Stimulated activated CD8-positive, alpha-beta memory T cell treated with anti-CD3 and anti-CD28 coated beads, Interleukin-15, amount 100 ng/mL, for 4 hours (primary cell): ENCODE measurements around the gene SLC9A2.

ENCODE experiments used
- DNase-seq, 2 donors: peaks; one replicate each; pipeline ENCODE4 v3.0.0-alpha.2; 2020; ENCODE audit warnings: low read depth in 2 of 2

Gene SLC9A2

GRCh38 chr2:102674836-102675235 lies 55.5 kb downstream of the SLC9A2 start:
- DNase-seq = no peak

DNA sequence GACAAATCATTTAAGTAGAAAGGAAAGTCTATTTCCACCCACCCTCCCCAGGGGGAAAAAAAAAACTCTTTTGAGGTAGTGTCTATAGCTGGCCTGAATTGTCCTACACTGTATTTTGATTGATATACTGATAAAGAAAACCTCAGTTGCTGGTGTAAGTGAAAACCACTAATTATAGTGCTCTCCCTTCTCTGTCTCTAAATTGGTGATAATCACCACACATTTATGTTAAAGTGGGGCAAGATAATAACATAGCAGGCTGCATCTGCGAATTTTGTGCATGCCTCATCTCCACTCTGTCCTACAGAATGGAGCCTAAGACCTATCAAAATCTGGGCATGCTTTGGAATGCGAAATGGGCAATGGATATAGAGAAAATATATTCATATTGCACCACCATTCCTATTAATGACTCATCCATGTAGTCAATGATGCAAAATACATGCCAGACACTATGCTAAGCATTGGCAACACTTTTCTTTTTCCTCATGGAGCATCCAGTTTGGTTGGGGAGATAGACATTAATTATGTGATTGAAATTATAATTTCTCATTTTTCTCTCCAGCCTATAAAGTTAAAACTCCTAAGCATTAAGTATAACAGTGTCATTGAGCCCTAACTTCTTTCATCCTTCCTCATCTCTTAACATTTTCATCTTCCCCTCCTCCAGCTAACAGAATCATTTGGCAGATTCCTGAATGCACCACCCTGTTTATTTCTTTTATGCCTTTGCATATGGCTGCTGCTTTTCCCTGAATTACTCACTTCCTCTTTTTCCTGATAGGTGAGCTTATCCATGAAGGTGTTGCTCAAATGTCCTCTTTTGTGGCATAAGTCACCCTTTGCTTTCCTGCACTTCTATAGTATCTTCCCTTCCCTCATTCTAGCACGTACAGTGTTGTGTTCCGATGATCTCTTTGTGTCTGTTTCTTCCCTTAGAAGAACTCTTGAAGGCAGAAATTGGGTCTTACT lies 58.2 kb downstream of the SLC9A2 start:
- DNase-seq = no peak

GRCh38 chr2:102678442-102678841 lies 59.1 kb downstream of the SLC9A2 start:
- DNase-seq = no peak

GRCh38 chr2:102686479-102687439 lies 67.4 kb downstream of the SLC9A2 start:
- DNase-seq = no peak

GRCh38 chr2:102690012-102690411 lies 70.7 kb downstream of the SLC9A2 start:
- no peak for DNase-seq

GRCh38 chr2:102696463-102696862 lies 77.1 kb downstream of the SLC9A2 start:
- no peak for DNase-seq

DNA sequence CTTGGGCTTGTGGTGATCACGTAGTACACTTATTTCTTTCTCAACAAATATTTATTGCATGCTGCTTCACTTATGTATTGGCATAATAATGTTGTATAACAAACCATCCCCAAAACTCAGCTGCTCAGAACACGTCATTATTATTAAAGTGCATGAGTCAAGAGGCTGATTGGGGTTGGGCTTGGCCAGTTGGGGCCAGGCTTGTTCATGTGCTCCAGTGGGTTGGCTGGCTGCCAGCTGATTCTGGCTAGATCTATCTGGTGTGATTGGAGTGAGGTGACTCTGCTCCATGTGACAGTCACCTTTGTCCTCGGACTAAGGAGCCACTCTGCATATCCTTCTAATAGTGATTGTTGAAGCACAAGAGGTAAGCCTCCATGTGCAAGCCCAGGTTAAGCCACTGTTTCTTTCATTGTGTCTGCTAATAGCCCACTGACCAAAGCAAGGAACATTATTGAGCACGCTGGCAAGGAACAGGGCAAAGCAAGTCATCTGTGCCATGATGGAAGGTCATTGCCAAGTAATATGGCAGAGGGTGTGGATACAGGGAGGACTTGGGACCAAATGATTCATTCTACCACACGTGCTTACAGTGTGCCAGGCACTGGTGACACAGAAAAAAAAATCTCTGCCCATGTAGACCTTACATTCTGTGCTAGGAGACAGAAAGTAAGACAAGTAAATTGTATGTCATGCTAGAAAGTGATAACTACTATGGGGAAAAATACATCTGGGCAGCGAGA lies 79.2 kb downstream of the SLC9A2 start:
- no peak for DNase-seq

- DNase-seq = no peak
These were observed 84.0 kb downstream of the SLC9A2 start for GRCh38 chr2:102703305-102703704.

DNA sequence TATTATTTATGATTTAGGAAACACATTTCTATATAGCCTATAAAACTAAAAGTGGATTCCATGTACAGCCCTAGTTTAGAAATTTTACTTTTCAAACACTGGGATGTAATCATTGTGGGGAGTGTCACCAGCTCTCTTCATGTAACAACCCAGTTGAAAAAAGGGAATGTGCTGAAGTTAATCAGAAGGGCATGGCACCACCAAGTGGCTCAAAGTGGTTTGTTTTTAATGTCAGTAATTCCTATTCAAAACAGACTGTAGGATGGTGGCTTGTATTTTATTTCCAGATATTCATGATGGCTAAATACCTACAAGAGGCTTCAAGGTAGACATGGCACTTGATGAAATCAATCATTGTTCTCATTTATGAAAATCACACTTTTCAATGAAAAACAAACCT lies 84.4 kb downstream of the SLC9A2 start:
- DNase-seq = no peak

- DNase-seq = no peak
These were observed 85.2 kb downstream of the SLC9A2 start for GRCh38 chr2:102704531-102704930.

DNA sequence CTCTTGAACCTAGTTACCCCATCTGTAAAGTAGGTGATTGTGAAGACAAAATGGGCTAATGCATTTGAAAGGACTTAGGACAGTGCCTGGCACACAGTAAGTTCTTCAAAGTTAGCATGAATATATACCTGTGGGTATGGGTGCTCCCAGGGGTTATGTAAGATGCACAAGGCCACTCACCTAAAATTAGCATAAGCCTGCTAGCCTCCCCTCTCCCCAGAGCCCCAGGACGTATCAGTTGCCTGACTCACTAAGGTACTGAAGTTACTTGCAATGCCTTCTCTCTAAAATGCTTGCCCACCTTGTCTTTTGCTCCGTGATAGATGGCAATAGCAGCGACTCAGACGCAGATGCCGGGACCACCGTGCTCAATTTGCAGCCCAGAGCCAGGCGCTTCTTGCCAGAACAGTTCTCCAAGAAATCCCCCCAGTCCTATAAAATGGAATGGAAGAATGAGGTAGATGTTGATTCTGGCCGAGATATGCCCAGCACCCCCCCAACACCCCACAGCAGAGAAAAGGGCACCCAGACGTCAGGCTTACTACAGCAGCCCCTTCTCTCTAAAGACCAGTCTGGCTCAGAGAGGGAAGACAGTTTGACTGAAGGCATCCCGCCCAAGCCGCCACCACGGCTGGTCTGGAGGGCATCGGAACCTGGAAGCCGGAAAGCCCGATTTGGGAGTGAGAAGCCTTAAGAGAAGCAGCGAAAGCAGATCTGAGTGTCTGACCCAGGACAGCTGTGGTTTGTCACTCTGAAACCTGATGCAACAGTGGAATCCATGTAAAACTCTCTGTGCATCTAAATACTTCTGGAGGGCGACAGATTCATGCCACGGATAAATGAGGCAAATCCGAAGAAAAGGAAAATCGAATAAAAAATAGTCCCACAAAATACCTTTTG lies 88.7 kb downstream of the SLC9A2 start:
- no peak for DNase-seq

DNA sequence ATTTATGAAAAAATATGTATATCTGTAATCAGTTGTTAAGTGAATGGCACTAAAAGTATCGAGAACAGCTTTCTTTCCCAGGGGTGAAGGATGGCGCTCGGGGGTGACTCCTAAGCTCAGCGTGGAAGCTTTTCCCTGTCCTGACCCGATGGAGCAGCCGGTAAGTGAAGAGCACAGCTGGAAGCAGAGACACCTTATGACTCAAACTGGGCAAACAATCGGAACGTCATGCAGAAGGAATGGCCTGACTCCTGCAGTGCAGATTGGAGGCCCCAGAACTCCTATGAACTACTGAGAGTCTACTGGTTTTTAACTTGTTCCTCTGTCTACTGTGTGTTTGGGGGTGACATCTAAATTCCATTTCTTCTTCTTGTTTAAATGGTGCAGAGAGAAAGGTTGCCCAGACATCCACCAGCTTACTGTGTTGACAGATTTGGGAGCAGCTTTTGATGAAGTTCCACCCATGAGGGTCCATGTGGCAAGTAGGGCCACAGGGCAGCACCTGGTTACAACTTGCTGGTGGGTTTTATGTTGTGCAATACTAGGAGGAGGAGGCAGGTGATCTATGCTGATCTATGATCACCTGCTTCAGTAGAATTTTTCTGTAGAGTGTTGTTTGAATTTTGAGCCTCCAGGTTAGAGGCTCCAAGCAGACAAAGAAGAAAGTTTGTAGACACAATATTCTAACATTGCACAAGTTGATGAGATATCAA lies 89.7 kb downstream of the SLC9A2 start:
- no peak for DNase-seq

GRCh38 chr2:102717308-102718018 lies 98.1 kb downstream of the SLC9A2 start:
- DNase-seq = no peak

GRCh38 chr2:102718387-102719316 lies 99.3 kb downstream of the SLC9A2 start:
- no peak for DNase-seq

DNA sequence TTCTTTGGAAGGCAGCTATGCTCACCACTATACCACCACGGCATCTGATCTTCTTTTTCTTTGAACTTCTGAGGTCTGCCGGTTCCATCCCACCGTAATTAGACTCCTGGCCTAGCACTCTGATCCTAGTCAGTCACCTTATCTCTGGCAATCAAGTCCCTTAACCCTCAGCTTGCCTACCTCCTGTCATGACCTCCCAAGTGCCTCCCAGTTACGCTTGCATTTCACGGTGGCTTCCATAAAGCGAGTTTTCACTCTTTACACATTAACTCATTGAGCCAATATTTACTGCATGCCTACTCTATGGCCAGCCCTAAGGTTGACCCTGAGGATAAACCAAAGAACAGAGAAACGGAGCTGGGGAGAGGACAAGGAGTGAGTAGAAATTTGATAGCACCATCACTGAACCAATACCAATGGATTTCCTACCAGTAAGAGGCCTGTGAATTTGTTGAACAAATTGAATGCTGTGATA lies 104.7 kb downstream of the SLC9A2 start:
- no peak for DNase-seq

- no peak for DNase-seq
These were observed 105.2 kb downstream of the SLC9A2 start for GRCh38 chr2:102724553-102724952.

DNA sequence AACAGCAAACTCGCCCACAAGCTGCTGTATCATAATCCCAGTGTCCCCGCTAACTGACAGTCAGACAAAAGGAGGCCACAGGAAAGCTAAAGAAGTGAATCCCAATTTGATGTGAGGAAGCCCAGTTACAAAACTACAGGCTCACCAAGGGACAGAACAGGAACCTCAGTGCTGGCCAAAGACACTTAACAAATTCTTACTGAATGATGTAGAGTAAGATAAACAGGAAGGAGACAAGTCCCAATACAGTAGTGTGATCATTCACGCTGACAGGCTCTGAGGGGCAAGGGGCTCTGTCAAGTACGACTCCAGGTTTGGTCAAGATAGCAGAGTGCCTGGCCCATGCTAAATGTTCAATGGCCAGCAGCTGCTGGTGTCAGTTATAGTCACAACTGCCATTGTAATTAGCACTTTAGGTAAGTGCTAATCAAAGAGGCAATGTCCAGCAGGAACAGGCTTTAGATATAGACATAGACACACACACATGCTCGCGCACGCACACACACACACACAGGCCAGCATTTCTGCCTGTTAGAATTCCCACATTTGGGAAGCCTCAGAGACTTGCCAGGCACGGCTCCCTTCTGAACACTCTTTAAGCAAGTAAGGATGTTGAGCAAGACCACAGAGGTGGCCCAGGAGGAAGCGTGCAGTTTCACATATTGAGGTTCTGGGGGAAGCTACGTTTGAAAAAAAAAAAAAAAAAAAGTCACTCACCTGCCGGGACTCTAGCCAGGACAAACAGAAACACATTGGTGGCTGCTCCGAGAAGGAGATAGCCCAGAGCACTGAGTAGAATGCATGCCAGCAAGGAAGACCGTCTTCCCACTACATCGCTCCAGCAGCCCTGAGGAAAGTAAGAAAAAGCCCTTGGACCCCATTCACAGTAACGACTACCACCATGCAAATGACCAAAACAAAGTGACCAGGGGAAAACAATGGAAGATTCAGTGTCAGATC lies 107.1 kb downstream of the SLC9A2 start:
- DNase-seq = no peak
